HG03159 (cell line): ENCODE results near the gene NT5DC2.
"Not testable (repeated sequence)": the region's sequence is repeated elsewhere in the genome, so short reads cannot be mapped to it uniquely, and the experiment has no call there.

ENCODE experiments used
- ATAC-seq: cut with Tn5 transposase; IDR thresholded peaks from one replicate; pipeline ENCODE4 v1.9.1; 2021; ENCODE audit warnings: mild to moderate bottlenecking, moderate library complexity; ENCODE audit not compliant: unreplicated experiment

NT5DC2 gene

DNA sequence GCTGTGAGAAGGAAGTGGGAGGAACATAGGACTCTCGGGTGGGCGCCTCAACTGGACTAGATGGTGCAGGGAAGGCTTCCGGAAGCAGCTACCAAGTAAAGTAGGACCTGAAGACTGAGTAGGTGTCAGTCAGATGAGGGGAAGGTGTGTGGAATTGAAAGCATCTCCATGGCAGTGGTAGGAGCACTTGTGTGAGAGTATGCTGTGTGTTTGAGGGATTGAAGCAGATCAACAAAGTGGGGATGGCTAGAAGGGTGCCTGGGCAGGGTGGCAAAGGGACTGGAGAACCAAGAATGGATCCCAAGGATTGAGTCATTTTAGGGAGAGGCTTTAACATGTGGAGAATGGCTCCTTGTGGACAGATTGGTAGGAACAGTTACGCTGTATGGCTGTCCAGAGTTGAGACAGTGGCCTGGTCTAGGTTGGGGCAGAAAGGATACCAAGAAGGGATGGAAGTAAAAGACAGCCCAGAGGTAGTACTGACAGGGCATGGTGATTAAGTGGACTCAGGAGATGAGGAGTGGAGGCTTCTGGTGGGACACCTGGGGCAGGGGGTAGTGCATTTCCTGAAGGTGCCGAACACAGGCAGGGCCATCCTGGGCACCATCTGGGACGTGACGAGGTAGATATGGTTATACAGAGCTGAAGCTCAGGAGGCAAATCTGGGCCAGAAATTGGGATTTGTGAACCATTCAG lies 4.2 kb upstream of the NT5DC2 start:
- no peak for ATAC-seq

DNA sequence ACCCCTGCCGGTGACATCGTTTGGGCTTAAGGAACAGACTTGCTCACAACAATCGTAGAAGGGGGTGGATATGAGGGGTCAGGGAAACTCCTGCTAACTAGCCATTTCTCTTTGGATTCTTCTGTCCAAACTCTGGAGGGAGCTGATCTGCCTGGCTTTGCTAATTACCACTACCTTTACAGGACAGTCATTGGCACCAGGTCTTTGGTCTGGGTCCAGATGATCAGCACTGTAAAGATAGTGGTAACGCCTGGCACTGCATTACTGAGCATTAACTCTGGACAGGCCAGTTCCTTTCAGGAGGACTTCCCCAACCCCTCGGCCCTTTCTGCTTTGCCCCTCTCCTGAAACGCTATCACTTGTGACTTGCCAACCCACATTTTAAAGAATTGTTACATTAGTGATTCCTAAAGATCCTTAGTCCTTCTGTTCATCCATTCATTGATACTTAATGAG lies 3.5 kb upstream of the NT5DC2 start:
- no peak for ATAC-seq

DNA sequence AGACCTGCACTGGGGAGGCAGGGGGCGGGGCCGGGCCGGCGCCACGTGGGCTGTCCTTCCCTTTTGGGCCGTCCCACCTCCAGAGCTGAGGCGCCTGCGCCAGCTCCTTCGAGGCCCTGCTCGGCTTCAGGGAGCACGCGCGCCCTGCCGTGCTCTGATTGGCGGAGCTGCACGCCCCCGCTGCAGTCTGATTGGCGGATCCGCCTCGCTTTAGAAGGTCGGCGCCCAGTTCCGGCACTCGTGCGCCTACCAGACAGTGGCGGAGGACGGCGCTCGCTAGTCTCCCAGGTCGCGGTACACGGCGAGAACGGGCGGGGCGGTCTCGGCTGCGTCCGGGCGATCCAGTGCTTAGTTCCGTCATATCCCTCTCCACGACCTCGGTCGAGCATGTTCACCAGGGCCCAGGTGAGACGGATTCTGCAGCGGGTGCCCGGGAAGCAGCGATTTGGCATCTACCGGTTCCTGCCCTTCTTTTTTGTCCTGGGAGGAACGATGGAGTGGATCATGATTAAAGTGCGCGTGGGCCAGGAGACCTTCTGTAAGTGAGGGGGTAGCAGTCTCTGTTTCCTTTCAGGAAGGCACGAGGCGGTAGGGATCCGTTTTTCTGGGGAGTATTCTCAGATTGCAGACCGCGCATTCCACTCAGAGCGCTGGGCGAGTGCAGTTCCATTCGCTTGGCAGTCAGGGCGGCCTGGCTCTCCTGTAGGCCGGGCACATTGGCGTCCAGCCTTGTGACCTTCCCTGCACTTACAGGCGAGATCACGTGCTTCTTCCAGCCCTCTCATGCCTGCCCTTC lies 2.9 kb upstream of the NT5DC2 start, which contains the start of gene UQCC5:
Gene UQCC5, plus strand, starts transcription at position 237 of the 796 bp plus-strand sequence. Its CDS starts 151 bp downstream, at position 388.
- ATAC-seq = peak; percentile 80

DNA sequence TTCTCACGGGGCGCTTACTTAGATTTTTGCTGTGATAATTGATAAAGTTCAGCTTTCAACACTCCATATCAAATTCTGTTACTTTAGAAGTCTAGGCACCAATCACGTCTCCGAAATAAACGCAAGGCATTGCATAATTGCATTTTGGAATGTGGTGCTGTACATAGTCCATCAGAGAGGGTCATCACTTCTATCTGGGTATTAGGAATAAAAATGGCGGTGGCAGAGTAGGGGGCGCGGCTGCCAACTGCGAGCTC lies 2.4 kb upstream of the NT5DC2 start:
- no peak for ATAC-seq

DNA sequence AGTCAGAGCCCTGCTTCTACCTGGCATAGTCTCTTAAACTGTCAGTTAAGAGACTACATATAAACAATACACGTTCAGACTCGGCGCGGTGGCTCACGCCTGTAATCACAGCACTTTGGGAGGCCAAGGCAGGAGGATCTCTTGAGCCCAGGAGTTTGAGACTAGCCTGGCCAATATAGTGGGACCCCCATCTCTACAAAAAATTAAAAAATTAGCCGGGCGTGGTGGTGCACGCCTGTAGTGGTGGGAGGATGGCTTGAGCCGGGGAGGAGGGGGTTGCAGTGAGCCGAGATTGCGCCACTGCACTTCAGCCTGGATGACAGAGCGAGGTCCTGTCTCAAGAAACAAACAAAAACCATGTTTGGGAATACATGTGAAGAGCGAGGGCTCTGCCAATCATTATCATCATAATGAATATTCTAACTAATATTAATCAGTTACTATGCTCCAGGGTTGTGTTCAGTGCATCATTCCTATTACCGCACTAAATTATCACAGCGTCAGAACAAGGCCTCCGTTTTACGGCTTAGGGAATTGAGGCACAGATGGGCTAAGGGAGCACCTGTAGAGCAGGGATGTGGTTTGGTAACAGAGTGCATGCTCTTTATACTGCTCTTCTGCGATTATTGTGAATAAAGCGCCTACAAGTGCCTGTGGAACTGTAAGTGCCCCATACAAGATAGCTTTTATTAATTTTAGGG lies 1.9 kb upstream of the NT5DC2 start:
- no peak for ATAC-seq

DNA sequence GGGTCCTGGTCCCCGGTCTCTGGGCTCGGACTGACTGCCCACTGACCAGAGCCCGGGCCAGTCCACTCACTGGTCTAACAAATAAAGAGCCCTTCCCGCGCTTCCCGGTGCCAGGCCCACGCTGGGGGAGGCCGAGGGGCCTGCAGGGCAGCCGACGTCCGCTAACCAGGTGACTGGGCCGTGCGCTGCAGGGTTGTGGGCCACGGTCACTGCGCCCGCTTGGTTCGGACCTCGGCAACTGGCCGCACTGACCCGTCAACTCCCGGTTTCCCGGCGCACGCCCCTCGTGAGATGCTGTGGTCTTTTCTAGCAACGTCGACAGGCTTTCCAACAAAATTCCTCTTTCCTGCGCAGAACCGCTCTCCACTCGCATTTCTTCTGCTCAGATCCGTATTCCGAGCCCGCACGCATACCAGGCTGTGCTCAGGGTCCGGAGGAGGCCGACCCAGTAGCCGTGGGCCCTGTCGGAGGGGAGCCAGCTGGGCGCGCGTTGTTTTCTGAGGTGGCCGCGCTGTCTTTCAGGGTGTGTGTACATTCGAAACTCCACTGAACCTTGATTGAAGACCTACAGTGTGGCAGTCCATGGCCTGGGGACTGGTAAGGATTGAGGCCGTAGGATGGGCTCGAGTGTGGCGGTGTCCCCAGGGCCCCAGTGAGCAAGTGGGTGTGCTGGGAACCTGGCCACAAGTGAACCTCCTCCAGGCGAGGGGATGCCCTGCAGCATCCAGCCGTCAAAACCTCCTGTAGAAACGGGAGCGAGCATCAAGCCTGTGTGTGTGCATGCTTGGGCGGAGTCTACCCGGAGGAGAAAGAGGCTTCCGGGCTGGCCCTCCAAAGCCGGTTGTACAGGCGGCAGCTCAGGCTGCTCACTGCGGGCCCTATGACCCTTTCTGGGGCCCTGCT lies 875 bp upstream of the NT5DC2 start:
- no peak for ATAC-seq

DNA sequence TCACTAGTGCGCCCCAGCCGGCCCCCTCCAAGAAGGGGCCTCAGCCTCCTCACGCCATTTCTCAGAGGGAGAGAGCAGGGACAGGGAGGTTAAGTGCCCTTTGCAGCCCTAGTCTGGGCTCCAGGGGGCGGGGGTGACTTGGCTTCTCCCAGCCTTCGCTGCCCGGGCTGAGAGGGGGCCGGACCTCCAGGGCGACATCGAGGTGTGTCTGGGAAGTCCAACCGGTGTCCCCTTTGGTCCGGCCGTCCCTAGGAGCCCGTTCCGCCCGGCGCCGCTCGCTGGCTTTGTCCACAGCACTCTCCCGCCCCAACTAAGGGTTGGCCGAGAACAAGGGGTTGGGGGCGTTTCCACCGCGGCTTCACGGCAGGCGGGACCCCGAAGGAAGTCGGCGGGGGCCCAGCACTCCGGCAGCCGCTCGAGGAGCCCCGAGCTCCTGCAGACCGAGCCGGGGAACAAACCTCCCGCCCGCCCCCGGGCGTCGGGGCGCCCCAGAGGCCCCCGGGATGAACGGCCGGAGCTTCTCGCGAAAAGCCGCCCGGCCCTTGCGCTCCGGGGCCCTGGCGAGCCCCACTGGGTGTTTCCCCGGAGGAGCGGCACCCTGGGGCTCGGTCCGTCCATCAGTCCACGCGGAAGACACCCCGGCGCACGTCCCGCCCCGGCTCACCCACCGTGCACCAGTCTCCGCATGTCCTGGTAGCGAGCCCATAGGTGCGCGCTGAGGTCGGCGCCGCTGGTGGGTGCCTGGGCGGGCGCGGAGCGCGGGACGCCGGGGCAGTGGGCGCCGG lies 627 bp downstream of the NT5DC2 start:
- no peak for ATAC-seq

DNA sequence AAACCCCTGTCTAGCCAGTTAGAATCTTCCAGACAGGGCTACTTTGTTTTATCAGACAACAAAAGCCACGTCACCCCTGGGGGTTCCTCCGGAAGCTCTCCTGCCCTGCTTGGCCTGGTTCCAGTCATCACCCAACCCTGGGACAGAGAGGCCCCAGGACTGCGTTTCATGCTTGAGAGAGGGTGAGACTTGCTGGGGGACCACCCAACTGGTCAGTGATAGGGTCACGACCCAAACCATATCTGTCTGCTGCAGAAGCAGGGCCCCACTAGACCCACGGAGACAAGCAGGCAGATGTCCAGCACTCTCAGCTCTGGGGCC lies 1.2 kb downstream of the NT5DC2 start:
- ATAC-seq = no peak

DNA sequence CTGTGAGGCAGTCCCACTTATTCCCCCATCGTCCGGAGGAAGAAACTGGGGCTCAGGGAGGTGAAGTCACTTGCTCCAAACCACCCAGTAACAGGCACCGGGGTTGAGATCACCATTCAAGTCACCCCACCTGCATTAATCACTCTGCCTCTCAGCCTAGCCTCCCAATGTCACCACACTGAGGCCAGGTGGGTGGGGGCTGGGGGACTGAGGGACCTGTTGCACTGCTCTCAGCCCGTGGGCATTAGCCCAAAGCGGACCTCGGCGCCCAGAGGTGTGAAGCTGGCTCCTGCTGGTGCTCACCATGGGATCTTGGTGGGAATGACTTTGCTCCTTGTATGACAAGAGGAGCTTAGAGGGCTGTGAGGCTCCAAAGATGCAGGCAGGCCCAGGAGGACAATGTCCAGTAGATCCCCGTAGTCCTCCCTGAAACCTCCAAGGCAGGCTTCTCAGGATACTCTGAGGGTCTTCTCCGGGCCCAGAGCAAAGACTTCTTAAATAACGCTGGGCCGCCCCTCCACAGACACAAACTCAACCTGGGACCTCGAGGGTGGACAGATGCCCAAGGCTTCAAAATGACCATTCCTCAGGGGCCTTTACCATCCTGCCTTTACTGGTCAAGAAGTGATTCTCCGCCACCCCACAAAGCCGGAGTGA lies 1.7 kb downstream of the NT5DC2 start:
- ATAC-seq = no peak

DNA sequence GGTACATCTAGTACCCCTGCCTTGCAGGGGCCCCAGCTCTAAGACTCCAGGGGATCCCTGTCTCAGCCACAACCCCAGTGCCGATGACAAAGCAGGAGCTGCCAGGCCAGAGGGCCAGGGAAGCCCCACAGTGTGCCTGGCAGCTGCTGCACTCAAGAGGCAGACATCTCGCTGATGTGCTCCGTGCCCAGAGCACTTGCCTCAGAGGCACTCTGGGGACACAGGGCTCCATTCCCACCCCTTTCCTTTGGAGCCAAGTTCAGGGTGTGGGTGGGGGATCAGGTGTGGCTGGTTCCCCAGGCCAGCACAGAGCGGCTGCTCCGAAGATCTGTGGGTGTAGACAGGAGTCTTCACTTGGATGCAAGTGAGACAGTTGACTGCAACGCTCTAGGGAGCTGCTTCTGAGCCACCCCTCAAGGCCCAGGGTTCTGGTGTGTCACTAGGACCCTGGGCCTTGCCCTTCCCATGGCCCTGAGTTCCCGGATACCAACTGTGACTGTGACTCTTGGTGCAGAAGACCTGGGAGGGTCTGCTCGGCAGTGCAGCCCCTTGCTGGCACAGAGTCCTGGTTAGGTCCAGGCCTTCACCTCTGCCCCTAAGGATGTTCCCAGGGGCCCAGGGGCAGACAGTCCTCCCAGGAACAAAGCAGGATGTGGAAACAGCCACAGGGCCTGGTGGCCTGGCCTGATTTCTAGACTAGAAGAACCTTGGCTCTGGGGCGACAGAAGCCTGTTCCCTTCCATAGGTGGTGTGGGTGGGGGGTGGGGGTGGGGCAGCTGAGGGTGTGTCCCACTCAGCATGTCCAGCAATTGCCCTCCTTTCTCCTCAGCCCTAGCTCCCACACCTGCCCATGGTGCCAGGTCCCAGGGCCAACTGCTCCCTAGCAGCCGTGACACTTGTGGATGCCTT lies 2.5 kb downstream of the NT5DC2 start:
- ATAC-seq = no peak

DNA sequence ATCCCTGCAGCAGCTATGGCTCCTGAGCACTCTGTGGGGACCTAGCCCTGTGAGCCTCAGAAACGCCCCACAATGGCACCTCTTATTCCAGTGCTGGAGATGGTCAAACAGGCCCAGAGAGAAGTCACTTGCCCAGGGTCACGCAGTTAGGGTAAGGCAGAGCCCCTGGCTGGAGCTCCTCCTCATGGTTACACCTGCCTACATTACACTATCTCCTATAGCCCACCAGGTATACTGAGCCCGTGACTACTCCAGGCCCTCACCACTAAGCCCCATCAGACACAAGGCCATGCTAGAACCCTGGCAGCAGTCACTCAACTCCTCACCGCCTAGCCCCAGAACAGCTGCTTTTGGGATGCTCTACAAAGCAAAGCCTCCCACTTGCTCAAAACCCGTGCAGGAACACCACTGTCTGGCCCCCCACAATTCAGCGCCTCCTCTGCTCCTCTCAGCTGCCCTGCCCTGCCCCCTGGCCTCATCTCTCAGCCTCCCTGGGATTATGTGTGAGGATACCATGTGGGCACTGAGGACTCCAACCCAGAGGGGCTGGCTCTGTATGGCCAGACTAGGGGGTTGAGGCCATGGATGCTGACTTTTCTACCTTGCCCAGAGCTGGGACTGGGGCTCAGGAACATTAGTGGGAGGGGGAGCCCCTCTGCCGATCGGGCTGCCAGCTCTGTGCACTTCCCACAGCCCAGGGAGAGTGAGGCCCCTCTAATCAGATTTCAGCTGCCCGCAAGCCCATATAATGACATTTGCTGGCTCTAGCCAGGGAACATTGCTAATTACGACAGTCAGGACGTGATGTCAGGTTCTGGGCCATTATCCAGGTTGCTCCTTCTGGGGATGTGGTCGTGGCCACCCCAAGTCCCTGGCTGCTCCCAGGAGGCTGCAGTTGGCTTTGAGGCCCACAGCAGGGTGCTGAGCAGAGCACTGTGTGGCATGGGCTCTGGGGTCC lies 4.0 kb downstream of the NT5DC2 start:
- no peak for ATAC-seq

DNA sequence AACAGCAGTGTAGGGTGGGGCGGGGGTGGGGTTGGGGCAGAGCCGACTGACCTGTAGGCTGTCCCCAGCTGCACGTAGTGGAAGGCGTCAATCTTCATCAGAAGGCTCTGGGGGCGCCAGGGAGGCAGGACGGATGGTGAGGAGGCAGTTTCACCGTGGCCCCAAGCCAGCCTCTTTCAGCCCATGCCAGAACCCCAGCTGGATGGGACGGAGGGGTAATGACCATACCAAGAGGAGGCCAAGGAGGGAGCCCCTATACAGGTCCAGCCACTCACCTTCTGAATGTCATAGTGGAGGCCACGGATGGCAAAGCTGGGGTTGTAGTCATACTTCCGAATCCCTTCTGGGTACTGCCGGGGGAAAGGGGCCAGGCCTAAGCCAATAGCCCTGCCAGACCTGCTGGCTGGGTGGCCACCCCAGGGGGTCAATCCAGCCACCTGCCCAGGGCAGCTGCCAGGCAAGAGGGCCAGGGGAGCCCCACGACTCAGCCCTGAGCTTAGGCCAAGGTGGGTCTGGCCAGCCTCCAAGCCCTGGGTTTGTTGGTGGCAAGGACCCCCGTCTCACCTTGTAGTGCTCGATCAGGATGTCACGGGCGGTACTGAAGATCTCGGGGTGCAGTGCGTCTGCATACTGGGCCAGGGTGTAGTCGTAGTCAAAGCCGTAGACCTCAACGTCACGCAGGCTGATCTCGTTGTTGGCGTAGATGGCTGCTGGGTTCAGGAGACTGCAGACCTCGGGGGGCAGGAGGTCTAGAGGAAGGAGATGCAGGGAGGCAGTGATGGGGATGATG lies 4.9 kb downstream of the NT5DC2 start:
- ATAC-seq = no peak

DNA sequence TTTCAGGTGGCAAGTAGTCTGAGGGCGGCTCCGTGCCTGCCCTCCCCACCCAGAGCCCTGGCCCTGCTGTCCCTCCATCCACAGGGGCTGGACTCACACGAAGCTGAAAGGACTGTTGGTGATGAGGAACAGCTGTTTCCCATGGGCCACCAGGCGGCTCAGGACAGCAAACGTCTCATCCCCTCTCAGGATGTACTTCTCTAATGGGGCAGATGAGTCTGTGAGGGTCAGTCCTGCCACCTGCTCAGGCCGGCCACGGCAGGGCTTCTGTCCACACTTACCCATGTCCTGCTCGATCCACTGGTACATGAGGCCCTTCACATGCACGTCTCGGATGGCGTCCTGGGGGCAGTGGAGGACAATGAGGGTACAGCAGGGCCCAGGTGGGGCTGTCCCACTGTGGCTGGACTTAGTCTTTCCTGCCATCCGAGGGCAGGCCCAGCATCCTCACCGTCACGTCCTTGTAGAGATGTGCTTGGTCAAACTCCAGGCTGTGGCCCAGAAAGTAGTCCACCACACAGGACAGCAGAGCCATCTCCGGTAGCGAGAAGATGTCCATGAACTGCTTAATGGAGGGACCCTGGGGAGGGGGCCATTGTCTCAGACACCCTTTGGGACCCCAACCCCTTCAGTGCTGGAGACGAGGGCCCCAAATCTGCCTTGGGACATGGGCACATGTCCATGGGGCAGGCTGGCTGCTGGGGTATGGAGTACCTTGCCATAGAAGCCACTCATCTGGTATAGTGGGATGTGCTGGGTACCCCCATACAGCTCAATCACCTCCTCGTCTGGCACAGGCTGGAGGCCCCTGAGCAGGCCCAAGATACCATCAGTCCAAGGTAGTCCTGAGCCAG lies 5.7 kb downstream of the NT5DC2 start:
- no peak for ATAC-seq

DNA sequence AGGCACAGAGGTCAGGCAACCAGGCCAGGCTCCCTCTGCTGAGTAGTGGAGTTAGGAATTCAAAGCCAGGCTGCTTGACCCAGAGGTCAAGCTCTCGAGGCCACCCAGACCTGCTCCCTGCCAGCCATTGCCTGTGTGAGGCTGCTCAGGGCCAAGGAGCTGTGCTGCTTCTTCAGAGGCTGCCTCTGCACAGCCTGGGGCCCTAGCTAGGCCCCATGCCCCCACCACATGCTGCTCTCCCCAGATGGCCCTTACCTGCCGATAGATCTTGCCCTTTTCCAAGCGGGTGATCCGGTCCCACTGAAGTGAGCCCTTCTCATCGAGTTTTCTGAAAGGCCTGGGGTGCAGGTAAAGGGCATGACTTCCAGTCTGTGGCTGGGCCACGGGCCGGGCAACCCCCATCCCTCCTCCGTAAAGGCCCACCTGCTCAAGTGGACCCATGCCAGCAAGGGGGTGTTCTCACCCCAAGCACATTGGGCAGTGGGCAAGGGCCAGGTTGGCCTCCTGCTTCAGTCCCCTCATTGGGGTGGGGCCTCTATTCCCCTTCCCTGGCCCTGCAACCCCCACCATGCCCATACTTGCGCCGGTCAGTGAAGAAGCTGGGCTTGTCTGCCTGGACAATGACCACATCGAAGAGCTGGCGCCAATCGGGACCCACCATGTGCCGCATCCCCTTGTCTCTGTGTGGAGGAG lies 6.5 kb downstream of the NT5DC2 start:
- ATAC-seq = no peak

DNA sequence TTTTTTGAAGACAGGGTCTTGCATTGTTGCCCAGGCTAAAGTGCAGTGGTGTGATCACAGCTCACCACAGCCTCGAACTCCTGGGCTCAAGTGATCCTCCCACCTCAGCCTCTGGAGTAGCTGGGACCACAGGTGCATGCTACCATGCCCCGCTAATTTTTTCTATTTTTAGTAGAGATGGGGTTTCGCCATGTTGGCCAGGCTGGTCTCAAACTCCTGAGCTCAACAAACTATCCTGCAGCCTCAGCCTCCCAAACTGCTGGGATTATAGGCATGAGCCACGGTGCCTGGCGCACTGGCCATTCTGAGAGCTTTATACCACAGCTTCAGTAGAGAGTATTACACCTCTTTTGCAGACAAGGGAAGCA lies 7.0 kb downstream of the NT5DC2 start:
- not testable (repeated sequence) for ATAC-seq
